PC-3 (cell line): ENCODE results near the gene PACSIN1.

ENCODE experiments used
- CTCF ChIP-seq: fragments of 300-600 bp; sonication (generic); conservative IDR thresholded peaks from 2 replicates; pipeline ENCODE4 v1.5.1; 2017; ENCODE audit warnings: antibody characterized with exemption, low read depth, mild to moderate bottlenecking, low read length
- EZH2 ChIP-seq: fragments of 300-600 bp; sonication (generic); IDR thresholded peaks from one replicate; pipeline ENCODE4 v1.6.1; 2017; ENCODE audit warnings: antibody characterized with exemption, mild to moderate bottlenecking, low read length; ENCODE audit not compliant: unreplicated experiment
- EZH2phosphoT487 ChIP-seq: fragments of 300-600 bp; sonication (generic); IDR thresholded peaks from 2 replicates; pipeline ENCODE4 v1.6.1; 2018; ENCODE audit warnings: mild to moderate bottlenecking, antibody characterized with exemption, low read length, borderline replicate concordance

DNA sequence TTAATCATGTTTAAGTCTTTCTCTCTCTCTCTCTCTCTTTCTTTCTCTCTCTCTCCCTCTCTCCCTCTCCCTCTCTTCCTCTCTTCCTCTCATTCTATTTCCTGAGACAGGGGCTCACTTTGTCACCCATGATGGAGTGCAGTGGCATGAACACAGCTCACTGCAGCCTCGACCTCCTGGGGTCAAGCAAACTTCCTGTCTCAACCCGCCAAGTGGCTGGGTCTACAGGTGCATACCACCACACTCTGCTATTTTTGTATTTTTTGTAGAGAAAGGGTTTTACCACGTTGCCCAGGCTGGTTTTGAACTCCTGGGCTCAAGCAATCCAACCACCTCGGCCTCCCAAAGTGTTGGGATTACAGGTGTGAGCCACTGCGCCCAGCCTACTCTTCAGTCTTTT, 24.4 kb upstream of the PACSIN1 start:
- no peak for TF ChIP-seq CTCF
- TF ChIP-seq EZH2, result no peak
- no peak for TF ChIP-seq EZH2phosphoT487
